Ammon's horn (tissue), 1 donor: ENCODE measurements around the gene SYCP2L.
"Not testable (repeated sequence)": the region's sequence is repeated elsewhere in the genome, so short reads cannot be mapped to it uniquely, and the experiment has no call there.

Source experiments
- DNase-seq: peaks from one replicate; pipeline ENCODE4 v3.0.0-alpha.2; 2016; ENCODE audit warnings: low spot score

SYCP2L gene

DNA sequence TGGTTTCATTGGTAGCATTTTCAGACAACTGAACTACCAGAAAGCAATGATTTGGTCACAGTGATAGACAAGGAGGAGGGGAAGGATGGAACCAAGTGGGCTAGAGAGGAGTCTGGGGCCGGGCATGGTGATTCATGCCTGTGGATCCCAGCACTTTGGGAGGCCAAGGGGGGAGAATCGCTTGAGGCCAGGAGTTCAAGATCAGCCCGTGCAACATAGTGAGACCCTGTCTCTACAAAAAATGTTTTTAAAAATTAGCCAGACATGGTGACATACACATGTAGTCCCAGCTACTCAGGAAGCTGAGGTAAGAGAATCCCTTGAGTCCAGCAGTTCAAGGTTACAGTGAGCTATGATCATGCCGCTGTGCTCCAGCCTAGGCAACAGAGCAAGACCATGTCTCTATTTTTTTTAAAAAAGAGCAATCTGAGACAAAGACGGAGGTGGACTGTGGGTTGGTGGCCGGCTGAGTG lies 70.6 kb downstream of the SYCP2L start:
- no peak for DNase-seq

DNA sequence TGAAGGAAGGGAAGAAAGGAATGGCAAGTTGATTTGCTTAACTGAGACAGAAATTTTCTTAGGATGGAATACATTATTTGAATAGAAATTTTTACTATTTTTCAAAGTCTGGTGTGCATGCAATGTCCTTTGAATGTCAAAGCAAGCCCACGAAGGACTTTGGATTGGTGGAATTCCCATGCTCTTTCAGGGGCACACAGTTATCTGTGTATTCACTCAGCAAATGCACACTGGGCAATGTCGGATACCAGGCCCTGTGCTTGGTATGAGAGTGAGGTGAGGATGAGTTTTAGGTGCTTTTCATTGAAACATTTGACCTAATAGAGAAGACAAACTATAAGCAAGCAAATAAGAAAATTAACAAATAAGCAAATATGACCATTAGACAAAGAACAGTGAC lies 73.3 kb downstream of the SYCP2L start:
- no peak for DNase-seq

GRCh38 chr6:10961837-10962236 lies 75.0 kb downstream of the SYCP2L start:
- no peak for DNase-seq

DNA sequence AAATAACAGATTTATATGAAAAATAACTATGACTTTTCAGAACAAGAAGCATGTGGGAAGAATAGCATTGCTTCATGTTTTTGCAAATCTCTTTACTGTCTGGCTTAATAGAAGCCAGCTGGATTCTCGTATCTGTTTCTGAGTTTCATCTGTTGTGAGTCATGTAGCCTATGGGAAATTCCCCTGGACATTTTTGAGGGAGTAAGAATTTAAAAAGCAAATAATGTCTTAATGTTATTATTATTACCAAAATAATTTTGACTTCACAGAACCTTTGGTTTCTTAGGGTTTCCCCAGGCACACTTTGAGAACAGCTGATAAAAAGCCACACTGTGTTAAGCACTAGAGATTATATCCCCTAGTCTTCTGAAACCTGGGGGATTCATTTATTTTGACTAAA lies 75.8 kb downstream of the SYCP2L start:
- DNase-seq = no peak

- no peak for DNase-seq
Measured at GRCh38 chr6:10963113-10963512, 76.3 kb downstream of the SYCP2L start.

- no peak for DNase-seq
Measured at GRCh38 chr6:10964684-10965083, 77.8 kb downstream of the SYCP2L start.

GRCh38 chr6:10968776-10969175 lies 81.9 kb downstream of the SYCP2L start:
- DNase-seq = no peak

GRCh38 chr6:10970731-10971130 lies 83.9 kb downstream of the SYCP2L start:
- no peak for DNase-seq

DNA sequence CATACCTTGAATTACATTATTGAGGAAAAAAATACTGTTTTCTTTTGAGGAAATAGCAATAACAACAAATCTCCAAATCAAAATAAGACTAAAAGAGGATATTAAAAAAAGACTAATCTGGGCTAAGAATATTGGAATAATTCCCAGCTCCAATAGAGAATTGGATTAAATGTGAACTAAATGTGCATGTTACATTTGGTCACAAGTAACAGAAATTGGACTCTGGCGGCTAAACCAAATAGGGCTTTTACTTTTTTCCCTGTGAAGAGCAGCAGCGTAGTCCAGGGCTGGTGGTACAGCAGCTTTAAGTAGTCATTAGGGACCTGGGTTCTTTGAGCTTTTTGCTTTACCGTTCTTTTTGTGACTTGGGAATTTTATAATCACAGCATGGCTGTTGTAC lies 85.3 kb downstream of the SYCP2L start:
- no peak for DNase-seq

DNA sequence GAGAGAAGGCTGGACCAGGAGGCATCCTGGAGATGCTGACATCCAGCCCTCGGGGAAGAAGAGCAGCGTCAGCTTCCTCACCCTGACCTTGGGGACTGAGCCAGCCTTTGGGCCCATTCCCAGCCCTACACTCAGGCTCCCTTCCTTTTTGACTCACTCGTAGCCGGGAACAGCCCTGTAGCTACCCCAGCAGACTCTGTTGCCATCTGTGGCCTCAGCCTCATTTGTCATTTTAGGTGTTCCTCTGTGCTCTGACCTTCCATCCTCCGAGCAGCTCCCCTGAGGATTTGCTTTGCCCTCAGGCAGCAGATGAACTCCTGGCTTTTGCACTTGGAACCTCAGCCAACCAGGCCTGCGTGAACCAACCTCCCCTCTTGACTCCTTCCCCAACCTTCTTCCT lies 89.7 kb downstream of the SYCP2L start:
- no peak for DNase-seq

GRCh38 chr6:10977231-10977968 lies 90.5 kb downstream of the SYCP2L start:
- no peak for DNase-seq

GRCh38 chr6:10979603-10980002 lies 92.8 kb downstream of the SYCP2L start:
- no peak for DNase-seq

DNA sequence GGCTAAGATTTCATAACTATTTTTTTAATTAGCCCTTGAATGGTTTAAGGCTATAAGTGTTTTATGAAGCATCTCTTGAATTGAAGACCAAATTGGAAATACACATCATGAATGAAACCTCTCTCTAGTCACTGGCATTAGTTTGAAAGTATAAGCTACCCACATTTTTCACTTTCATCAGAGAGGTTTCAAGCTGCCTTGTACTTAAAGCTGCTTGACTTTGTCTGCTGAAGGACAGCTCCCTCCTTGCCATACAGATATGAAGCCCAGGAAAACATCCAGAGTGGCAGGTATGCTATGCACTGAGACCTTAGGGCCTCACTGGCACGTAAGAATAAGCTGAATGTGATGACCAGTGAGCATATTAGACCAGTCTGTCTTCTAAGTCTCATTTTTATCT lies 94.6 kb downstream of the SYCP2L start:
- no peak for DNase-seq

DNA sequence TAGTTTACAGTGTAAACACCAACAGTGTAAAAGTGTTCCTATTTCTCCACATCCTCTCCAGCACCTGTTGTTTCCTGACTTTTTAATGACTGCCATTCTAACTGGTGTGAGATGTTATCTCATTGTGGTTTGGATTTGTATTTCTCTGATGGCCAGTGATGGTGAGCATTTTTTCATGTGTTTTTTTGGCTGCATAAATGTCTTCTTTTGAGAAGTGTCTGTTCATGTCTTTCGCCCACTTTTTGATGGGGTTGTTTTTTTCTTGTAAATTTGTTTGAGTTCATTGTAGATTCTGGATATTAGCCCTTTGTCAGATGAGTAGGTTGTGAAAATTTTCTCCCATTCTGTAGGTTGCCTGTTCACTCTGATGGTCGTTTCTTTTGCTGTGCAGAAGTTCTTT lies 98.1 kb downstream of the SYCP2L start:
- DNase-seq = not testable (repeated sequence)

DNA sequence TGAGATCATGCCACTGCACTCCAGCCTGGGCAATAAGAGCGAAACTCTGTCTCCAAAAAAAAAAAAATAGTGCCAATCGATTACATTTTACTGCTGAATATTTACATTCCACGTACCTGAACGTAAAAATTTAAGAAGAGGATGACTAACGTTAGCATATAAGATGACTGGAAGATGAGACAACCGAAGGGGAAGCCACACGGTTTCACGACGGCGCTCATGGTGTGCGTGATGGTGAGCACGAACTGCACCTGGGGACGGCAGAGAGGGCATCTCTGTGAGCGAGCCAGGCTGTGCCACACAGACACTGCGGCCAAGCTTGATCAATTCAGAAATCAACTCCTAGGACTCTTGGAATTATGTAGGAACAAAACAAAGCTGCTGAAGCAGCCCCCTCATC lies 102.7 kb downstream of the SYCP2L start:
- no peak for DNase-seq

GRCh38 chr6:10991115-10991514 lies 104.3 kb downstream of the SYCP2L start:
- peak; percentile 49 for DNase-seq

DNA sequence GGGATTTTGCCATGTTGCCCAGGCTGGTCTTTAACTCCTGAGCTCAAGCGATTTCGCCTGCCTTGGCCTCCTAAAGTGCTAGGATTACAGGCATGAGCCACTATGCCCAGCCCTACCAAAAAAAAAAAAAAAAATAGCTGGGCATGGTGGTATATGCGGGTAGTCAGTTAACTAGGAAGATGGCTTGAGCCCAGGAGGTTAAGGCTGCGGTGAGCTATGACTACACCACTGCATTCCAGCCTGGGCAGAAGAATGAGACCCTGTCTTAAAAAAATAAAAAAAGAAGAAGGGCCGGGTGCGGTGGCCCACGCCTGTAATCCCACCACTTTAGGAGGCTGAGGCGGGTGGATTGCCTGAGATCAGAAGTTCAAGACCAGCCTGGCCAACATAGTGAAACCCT lies 107.0 kb downstream of the SYCP2L start:
- DNase-seq = no peak

DNA sequence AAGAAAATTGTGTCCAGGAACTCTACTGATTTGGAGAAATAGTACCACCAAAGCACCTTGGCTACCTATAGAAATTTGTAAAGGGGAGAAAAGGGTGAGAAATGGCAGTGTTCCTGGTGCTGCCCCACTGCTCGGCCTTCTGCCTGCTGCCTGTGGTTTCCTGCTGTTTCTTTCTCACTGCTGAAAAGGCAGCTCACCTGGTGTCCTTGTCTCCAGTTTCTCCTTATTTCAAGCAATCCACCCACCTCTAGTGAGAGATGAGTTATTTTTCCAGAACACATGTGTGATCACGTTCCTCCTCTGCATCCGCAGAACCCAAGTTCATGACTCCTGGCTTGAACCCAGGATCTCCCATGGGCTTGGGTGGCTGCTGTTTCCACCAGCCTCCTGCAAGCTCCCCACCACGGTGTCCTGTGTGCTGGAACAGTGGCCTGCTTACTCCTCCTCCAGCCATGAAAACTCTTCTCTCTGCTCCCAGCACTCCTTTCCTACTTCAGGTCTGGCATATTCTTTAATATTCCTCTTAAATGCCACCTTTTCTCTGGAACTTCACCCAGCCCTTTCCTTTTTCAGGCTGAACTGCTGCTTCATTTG lies 108.4 kb downstream of the SYCP2L start:
- DNase-seq = no peak

DNA sequence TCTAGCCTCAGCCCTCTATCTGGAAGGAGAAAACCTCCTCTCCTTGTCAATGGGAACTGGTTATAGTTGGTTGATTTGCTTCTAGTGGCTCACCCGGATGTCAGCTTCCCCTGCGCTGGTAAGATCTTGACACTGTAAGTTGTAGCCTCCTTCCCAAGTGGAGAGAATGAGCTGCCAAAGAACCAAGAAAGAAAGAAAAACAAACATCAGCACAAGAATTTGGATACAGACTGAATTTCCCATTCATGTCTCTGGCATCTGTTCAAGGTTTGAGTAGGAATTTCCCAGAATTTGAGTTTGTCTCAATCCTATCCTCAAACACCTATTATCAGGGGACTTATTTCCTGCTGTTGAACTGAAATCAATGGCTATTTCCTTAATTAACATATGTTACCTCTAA lies 113.1 kb downstream of the SYCP2L start:
- no peak for DNase-seq

- no peak for DNase-seq
Measured at GRCh38 chr6:11002176-11002575, 115.3 kb downstream of the SYCP2L start.

DNA sequence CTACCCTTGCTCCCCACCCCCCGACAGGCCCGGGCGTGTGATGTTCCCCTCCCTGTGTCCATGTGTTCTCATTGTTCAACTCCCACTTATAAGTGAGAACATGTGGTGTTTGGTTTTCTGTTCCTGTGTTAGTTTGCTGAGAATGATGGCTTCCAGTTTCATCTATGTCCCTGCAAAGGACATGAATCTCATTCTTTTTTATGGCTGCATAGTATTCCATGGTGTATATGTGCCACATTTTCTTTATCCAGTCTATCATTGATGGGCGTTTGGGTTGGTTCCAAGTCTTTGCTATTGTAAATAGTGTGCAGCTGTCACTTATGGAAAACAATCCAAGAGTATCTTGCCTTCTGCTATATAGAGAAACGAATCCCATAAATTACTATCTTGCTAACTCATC lies 116.4 kb downstream of the SYCP2L start:
- not testable (repeated sequence) for DNase-seq

DNA sequence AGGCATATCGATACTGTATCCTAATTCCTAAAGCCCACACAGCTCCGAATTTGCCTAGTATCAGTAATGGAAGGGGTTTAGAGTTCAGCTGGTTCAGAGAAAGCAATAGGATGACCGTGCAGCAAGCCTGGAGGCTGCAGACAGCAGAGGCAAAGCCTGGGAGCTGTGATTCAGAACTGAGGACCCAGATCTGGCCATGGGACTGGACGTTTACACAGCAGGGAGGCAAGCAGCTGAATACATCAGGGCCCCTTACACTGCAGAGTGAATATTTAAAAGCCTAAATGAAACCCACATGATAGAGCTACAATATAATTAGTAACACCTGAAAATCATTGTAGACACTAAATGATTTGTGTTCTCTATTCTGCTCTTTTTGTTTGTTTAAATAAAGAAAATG lies 119.2 kb downstream of the SYCP2L start:
- no peak for DNase-seq

- DNase-seq = no peak
Measured at GRCh38 chr6:11007715-11008608, 121.1 kb downstream of the SYCP2L start.
